Measurements from ENCODE around the gene ZNF500. TPM values are rescaled to one million over a fixed set of nuclear protein-coding genes. Genes with fewer than 3 reads are reported as not detected.
A peak's percentile ranks its signal among the peaks of the same experiment; 100 is the strongest.

ZNF500 gene
- total and polyA plus RNA-seq, 2 experiments from 2014 or later = 5.8 to 15.3 TPM

DNA sequence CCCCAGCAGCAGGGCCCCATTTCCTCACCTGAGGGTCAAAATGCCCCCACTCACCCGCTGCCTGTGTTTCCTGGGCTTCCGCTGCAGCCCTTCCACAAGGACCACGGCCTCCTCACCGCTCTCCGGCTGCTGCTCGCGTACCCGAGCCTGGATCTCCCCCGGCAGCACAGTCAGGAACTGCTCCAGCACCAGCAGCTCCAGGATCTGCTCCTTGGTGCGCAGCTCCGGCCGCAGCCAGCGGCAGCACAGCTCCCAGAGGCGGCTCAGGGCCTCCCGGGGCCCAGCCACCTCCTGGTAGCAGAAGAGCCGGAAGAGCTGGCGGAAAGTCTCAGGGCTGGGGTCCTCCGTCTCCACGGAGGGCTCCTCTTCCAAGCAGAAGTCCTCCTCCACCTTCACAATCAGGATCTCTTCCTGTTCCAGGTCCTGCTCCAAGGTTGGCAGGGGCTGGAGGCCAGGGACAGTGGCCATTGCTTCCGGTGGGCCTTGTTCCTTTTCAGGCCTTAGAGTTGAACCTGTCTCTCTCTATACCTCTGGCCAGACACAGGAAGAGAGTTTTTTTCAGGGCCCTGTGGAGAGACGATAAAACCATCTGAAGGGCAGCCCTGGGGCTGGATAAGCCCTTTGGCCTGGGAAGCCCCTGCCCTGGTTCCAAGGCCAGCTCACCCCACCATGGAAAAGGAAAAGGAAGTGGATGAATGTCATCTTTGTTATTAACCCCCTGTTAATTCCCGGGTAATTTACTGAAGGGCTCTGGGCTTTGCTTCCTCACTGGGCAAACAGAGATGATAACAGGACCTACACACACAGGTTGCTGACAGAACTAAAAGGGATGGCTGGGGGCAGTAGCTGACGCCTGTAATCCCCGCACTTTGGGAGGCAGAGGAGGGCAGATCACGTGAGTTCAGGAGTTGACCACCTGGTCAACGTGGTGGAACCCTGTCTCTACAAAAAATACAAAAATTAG is 1.2 kb downstream of the ZNF500 start:
- TF ChIP-seq ZNF331 (CRISPR knock-in tag; IDR thresholded peaks at IDR 0.05; ENCODE audit: low read depth) (no peak), NANOG (IDR thresholded peaks at IDR 0.05; ENCODE audit: borderline replicate concordance) (no peak)
- TF ChIP-seq, protein P1, sequence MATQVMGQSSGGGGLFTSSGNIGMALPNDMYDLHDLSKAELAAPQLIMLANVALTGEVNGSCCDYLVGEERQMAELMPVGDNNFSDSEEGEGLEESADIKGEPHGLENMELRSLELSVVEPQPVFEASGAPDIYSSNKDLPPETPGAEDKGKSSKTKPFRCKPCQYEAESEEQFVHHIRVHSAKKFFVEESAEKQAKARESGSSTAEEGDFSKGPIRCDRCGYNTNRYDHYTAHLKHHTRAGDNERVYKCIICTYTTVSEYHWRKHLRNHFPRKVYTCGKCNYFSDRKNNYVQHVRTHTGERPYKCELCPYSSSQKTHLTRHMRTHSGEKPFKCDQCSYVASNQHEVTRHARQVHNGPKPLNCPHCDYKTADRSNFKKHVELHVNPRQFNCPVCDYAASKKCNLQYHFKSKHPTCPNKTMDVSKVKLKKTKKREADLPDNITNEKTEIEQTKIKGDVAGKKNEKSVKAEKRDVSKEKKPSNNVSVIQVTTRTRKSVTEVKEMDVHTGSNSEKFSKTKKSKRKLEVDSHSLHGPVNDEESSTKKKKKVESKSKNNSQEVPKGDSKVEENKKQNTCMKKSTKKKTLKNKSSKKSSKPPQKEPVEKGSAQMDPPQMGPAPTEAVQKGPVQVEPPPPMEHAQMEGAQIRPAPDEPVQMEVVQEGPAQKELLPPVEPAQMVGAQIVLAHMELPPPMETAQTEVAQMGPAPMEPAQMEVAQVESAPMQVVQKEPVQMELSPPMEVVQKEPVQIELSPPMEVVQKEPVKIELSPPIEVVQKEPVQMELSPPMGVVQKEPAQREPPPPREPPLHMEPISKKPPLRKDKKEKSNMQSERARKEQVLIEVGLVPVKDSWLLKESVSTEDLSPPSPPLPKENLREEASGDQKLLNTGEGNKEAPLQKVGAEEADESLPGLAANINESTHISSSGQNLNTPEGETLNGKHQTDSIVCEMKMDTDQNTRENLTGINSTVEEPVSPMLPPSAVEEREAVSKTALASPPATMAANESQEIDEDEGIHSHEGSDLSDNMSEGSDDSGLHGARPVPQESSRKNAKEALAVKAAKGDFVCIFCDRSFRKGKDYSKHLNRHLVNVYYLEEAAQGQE (IDR thresholded peaks at IDR 0.05; ENCODE audit: unreplicated experiment) = no peak
- TF ChIP-seq, protein P2, sequence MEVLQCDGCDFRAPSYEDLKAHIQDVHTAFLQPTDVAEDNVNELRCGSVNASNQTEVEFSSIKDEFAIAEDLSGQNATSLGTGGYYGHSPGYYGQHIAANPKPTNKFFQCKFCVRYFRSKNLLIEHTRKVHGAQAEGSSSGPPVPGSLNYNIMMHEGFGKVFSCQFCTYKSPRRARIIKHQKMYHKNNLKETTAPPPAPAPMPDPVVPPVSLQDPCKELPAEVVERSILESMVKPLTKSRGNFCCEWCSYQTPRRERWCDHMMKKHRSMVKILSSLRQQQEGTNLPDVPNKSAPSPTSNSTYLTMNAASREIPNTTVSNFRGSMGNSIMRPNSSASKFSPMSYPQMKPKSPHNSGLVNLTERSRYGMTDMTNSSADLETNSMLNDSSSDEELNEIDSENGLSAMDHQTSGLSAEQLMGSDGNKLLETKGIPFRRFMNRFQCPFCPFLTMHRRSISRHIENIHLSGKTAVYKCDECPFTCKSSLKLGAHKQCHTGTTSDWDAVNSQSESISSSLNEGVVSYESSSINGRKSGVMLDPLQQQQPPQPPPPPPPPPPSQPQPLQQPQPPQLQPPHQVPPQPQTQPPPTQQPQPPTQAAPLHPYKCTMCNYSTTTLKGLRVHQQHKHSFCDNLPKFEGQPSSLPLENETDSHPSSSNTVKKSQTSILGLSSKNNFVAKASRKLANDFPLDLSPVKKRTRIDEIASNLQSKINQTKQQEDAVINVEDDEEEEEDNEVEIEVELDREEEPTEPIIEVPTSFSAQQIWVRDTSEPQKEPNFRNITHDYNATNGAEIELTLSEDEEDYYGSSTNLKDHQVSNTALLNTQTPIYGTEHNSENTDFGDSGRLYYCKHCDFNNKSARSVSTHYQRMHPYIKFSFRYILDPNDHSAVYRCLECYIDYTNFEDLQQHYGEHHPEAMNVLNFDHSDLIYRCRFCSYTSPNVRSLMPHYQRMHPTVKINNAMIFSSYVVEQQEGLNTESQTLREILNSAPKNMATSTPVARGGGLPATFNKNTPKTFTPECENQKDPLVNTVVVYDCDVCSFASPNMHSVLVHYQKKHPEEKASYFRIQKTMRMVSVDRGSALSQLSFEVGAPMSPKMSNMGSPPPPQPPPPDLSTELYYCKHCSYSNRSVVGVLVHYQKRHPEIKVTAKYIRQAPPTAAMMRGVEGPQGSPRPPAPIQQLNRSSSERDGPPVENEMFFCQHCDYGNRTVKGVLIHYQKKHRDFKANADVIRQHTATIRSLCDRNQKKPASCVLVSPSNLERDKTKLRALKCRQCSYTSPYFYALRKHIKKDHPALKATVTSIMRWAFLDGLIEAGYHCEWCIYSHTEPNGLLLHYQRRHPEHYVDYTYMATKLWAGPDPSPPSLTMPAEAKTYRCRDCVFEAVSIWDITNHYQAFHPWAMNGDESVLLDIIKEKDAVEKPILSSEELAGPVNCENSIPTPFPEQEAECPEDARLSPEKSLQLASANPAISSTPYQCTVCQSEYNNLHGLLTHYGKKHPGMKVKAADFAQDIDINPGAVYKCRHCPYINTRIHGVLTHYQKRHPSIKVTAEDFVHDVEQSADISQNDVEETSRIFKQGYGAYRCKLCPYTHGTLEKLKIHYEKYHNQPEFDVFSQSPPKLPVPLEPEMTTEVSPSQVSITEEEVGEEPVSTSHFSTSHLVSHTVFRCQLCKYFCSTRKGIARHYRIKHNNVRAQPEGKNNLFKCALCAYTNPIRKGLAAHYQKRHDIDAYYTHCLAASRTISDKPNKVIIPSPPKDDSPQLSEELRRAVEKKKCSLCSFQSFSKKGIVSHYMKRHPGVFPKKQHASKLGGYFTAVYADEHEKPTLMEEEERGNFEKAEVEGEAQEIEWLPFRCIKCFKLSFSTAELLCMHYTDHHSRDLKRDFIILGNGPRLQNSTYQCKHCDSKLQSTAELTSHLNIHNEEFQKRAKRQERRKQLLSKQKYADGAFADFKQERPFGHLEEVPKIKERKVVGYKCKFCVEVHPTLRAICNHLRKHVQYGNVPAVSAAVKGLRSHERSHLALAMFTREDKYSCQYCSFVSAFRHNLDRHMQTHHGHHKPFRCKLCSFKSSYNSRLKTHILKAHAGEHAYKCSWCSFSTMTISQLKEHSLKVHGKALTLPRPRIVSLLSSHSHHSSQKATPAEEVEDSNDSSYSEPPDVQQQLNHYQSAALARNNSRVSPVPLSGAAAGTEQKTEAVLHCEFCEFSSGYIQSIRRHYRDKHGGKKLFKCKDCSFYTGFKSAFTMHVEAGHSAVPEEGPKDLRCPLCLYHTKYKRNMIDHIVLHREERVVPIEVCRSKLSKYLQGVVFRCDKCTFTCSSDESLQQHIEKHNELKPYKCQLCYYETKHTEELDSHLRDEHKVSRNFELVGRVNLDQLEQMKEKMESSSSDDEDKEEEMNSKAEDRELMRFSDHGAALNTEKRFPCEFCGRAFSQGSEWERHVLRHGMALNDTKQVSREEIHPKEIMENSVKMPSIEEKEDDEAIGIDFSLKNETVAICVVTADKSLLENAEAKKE (CRISPR knock-in tag; IDR thresholded peaks at IDR 0.05) = no peak
- TF ChIP-seq, protein P3, sequence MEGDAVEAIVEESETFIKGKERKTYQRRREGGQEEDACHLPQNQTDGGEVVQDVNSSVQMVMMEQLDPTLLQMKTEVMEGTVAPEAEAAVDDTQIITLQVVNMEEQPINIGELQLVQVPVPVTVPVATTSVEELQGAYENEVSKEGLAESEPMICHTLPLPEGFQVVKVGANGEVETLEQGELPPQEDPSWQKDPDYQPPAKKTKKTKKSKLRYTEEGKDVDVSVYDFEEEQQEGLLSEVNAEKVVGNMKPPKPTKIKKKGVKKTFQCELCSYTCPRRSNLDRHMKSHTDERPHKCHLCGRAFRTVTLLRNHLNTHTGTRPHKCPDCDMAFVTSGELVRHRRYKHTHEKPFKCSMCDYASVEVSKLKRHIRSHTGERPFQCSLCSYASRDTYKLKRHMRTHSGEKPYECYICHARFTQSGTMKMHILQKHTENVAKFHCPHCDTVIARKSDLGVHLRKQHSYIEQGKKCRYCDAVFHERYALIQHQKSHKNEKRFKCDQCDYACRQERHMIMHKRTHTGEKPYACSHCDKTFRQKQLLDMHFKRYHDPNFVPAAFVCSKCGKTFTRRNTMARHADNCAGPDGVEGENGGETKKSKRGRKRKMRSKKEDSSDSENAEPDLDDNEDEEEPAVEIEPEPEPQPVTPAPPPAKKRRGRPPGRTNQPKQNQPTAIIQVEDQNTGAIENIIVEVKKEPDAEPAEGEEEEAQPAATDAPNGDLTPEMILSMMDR (conservative IDR thresholded peaks at IDR 0.05; ENCODE audit: low read depth in 2 of 2) = no peak
- TF ChIP-seq, protein P4, sequence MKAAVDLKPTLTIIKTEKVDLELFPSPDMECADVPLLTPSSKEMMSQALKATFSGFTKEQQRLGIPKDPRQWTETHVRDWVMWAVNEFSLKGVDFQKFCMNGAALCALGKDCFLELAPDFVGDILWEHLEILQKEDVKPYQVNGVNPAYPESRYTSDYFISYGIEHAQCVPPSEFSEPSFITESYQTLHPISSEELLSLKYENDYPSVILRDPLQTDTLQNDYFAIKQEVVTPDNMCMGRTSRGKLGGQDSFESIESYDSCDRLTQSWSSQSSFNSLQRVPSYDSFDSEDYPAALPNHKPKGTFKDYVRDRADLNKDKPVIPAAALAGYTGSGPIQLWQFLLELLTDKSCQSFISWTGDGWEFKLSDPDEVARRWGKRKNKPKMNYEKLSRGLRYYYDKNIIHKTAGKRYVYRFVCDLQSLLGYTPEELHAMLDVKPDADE (IDR thresholded peaks at IDR 0.05) = no peak
- Histone ChIP-seq H3F3A (replicated peaks; ENCODE audit: low read depth) (peaks cover 17% of the 10 kb centered on the region; the same call in 1 of the 2 replicates), H2AFZ (no peak overlapping the region)

More for the DNA sequence above, 1.2 kb downstream of the ZNF500 start:
- Histone ChIP-seq H3K27me3 (ENCODE audit: insufficient read depth) (no peaks in the 10 kb centered on the region), H3K4me3 (peak overlapping the region; percentile 94), H3K36me3 (ENCODE audit: insufficient read depth) (no peaks in the 10 kb centered on the region), H3K4me1 (ENCODE audit: insufficient read depth) (peaks cover 19% of the 10 kb centered on the region), H3K27ac (ENCODE audit: low read depth) (no peak overlapping the region), H3K79me2 (replicated peaks; ENCODE audit: insufficient read depth) (peaks cover 17% of the 10 kb centered on the region), H4K20me1 (replicated peaks; ENCODE audit: insufficient read depth) (no peaks in the 10 kb centered on the region), H3K9me2 (ENCODE audit: insufficient read depth) (no peaks in the 10 kb centered on the region), H3K4me2 (peak overlapping the region; percentile 91)
- H3K4me1 Mint-ChIP-seq = peaks cover 21% of the 10 kb centered on the region
- peaks cover 17% of the 10 kb centered on the region for H3K27me3 Mint-ChIP-seq (ENCODE audit: insufficient read depth, low read depth, poor library complexity)
- DNase-seq (ENCODE audit: low spot score) (no peak), ATAC-seq (no peak)
- peak overlapping the region; percentile 88 for H3K4me3 Mint-ChIP-seq
- no peaks in the 10 kb centered on the region for H3K9me3 Mint-ChIP-seq
- H3K36me3 Mint-ChIP-seq (ENCODE audit: low read depth) = peaks cover 38% of the 10 kb centered on the region
- peak overlapping the region; percentile 86 for H3K27ac Mint-ChIP-seq

All from GM23338 (cell line).